DMS114 treated with DMSO at 0.1 percent for 48 hours (cell line): Measurements from ENCODE around the gene RHO.

Experiments
- DNase-seq: peaks from one replicate; lab custom pipeline; 2025; ENCODE audit not compliant: unreplicated experiment; lab: John Stamatoyannopoulos, UW

RHO gene

DNA sequence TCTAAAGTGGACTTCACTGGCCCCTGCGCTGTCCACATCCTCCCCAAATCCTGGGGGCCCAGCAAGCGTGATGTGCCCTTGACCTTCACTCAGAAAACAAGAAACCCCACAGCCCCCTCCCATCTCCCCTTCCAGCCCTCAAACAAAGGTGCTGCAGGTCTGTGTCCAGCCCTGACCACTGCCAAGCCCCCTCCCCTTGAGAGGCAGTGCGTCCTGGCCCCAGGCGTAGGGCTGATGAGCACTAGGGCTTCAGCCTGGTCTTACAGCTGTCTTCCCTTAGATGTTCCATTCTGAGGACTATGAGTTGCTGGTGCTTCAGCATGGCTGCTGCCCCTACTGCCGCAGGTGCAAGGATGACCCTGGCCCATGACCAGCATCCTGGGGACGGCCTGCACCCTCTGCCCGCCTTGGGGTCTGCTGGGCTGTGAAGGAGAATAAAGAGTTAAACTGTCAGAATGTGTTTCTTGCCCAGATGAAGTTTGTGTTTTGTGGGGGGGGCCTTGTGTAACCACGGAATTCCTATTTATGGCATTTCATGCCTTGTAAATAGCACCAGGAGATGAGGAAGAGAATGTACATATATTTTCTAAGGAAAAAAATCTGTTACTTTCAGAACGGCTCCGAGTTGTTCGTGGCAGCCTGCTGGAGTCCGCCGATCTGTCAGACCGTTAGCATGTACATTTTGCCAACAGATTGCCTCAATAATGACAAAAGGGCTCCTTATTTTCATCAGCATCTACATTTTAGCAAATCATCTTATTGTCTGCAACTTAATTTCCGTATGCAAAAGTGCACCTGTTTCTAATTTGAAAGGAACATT lies 8.3 kb upstream of the RHO start:
- no peak for DNase-seq

DNA sequence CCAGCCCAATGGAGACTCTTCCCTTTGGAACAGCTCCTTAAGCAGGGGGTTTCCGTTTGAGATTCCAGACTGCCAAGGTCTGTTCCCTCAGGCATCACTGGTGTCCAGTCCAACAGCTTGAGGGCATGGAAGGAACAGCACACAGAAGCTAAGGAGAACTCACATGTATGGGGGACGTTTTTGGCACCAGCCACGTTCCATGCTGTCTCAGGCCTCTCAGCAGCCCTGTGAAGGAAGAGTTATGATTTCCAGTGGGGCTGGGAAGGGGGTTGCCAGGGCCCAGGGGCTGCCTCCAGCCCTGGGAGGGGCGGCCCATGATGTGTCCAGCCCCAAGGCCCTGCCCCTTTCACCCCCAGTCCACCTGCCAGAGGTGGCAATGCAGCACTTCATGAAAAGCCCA lies 7.5 kb upstream of the RHO start:
- no peak for DNase-seq

DNA sequence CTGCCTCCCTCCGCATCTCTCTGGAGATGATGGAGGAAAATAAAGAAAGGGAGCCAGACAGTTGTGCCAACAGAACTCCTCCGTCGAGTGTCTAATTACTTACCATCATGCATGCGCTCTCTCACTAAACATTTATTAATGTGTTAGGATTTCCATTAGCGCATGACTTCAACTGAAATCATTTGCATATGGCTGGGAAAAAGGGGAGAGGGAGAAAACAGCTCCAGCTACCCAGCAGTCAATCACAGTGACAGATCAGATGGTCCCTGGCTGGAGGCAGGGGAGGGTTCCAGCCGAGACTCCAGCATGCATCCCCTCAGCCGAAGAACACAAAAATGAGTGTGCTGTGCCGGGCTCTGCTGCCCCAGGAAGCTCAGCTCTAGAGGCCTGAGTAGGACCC lies 6.8 kb upstream of the RHO start:
- DNase-seq: no peak

DNA sequence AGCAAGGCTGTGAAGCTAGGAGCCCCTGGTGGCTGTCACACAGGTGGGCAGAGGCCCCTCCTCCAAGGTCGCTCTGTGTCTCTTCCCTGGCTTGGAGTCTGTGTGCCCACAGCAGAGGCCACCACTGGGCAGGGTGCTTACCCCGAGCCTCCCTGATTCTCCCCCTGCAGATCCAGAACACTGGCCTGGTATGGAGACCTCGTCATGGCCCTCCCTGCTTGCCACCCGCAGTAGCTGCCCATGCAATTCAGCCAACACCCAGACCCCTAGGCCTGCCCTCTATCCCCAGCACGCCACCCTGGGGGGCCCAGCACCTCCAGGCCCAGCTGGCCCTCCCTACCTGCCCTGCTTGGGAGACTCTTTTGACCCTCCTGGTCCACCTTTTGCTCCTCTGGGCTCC lies 5.5 kb upstream of the RHO start:
- DNase-seq: no peak

DNA sequence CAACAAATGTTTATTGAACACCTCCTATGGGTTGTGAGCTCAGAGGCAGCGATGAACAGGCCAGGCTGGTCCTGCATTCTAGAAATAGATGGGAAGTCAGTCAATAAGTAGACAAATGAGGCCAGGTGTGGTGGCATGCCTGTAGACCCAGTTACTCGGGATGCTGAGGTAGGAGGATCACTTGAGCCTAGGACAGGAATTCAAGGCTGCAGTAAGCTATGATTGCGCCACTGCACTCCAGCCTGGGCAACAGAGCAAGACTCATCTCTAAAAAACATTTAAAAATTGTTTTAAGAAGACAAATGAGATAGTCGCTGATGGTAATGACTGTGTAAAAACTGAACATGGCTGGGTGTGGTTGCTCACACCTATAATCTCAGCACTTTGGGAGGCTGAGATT lies 4.4 kb upstream of the RHO start:
- no peak for DNase-seq

DNA sequence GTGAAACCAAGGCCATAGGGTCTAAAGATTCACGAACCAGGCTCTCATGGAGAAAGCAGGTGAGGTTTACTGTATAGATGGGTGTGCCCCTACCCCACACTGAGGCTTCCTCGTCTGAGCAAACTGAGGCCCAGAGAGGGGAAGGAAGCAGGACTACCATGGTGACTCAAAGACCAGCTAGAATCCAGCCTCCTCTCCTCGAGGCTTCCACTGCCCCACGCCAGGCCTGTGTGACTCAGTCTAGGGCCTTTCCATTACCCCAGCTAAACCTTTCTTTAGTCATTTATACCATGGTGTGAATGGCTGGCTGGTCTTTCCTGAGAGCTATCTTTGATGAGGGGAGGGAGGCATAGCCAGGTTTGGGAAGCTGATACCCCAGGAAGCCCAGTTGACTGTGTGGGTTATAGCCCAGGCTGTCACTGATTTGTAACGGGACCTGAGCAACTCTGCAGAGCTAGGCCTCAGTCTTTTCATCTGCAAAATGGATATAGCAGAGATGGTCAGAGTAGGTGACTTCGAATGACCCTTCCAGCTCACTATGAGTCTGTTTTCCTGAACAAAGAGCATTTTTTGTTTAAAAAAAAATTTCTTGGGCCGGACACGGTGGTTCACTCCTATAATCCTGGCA lies 3.0 kb upstream of the RHO start:
- no peak for DNase-seq

DNA sequence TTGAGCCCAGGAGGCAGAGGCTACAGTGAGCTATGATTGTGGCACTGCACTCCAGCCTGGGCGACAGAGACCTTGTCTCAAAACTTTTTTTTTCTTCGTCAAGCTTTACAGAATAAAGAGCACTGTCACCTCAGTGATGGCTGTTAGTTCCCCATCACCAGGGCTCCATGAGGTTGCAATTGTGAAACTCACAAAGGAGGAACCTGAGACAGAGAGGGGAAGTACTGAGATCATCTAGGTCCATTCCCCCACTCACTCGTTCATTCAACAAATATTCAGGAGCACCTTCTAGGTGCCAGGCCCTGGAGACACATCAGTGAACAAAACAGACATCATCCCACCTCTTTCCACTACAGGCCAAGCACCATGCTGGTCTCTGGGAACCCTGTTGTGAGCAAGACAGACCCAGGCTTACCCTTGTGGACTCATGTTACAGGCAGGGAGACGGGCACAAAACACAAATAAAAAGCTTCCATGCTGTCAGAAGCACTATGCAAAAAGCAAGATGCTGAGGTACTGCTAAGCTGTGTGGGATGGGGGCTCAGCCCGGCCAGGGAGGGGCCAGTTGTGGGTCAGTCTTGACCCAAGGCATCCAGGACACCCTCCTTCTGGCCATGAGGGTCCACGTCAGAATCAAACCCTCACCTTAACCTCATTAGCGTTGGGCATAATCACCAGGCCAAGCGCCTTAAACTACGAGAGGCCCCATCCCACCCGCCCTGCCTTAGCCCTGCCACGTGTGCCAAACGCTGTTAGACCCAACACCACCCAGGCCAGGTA lies 2.1 kb upstream of the RHO start:
- DNase-seq: no peak

DNA sequence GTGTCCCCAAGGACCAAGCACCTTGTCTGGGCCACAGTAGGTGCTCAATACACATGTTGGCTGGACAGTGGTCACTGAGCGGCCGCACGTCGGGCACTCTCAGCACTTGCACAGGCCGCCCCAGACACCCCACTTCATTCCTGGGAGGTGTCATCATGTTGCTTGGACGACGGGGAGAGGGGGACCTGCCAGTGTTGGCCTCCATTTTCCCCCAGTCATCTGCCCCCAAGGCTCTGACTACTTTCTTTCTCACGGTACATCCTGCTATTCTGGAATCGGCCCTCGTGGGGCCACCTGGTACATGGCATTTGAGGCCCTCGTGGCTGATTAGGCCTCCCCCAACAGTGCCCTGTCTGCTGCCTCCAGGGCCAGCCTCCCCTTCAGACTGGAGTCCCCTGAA lies 1.2 kb upstream of the RHO start:
- DNase-seq: no peak

DNA sequence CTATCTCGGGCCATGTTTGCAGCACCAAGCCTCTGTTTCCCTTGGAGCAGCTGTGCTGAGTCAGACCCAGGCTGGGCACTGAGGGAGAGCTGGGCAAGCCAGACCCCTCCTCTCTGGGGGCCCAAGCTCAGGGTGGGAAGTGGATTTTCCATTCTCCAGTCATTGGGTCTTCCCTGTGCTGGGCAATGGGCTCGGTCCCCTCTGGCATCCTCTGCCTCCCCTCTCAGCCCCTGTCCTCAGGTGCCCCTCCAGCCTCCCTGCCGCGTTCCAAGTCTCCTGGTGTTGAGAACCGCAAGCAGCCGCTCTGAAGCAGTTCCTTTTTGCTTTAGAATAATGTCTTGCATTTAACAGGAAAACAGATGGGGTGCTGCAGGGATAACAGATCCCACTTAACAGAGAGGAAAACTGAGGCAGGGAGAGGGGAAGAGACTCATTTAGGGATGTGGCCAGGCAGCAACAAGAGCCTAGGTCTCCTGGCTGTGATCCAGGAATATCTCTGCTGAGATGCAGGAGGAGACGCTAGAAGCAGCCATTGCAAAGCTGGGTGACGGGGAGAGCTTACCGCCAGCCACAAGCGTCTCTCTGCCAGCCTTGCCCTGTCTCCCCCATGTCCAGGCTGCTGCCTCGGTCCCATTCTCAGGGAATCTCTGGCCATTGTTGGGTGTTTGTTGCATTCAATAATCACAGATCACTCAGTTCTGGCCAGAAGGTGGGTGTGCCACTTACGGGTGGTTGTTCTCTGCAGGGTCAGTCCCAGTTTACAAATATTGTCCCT lies 1.2 kb downstream of the RHO start:
- no peak for DNase-seq

DNA sequence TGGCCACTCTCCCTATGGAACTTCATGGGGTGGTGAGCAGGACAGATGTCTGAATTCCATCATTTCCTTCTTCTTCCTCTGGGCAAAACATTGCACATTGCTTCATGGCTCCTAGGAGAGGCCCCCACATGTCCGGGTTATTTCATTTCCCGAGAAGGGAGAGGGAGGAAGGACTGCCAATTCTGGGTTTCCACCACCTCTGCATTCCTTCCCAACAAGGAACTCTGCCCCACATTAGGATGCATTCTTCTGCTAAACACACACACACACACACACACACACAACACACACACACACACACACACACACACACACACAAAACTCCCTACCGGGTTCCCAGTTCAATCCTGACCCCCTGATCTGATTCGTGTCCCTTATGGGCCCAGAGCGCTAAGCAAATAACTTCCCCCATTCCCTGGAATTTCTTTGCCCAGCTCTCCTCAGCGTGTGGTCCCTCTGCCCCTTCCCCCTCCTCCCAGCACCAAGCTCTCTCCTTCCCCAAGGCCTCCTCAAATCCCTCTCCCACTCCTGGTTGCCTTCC lies 1.9 kb downstream of the RHO start:
- no peak for DNase-seq

DNA sequence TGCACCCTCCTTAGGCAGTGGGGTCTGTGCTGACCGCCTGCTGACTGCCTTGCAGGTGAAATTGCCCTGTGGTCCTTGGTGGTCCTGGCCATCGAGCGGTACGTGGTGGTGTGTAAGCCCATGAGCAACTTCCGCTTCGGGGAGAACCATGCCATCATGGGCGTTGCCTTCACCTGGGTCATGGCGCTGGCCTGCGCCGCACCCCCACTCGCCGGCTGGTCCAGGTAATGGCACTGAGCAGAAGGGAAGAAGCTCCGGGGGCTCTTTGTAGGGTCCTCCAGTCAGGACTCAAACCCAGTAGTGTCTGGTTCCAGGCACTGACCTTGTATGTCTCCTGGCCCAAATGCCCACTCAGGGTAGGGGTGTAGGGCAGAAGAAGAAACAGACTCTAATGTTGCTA lies 2.4 kb downstream of the RHO start:
- no peak for DNase-seq

DNA sequence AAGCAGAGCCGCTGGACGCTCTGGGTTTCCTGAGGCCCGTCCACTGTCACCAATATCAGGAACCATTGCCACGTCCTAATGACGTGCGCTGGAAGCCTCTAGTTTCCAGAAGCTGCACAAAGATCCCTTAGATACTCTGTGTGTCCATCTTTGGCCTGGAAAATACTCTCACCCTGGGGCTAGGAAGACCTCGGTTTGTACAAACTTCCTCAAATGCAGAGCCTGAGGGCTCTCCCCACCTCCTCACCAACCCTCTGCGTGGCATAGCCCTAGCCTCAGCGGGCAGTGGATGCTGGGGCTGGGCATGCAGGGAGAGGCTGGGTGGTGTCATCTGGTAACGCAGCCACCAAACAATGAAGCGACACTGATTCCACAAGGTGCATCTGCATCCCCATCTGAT lies 3.3 kb downstream of the RHO start:
- no peak for DNase-seq

DNA sequence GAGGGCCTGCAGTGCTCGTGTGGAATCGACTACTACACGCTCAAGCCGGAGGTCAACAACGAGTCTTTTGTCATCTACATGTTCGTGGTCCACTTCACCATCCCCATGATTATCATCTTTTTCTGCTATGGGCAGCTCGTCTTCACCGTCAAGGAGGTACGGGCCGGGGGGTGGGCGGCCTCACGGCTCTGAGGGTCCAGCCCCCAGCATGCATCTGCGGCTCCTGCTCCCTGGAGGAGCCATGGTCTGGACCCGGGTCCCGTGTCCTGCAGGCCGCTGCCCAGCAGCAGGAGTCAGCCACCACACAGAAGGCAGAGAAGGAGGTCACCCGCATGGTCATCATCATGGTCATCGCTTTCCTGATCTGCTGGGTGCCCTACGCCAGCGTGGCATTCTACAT lies 3.8 kb downstream of the RHO start:
- no peak for DNase-seq

DNA sequence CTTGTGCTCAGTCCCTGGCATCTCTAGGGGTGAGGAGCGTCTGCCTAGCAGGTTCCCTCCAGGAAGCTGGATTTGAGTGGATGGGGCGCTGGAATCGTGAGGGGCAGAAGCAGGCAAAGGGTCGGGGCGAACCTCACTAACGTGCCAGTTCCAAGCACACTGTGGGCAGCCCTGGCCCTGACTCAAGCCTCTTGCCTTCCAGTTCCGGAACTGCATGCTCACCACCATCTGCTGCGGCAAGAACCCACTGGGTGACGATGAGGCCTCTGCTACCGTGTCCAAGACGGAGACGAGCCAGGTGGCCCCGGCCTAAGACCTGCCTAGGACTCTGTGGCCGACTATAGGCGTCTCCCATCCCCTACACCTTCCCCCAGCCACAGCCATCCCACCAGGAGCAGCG lies 5.0 kb downstream of the RHO start:
- no peak for DNase-seq

DNA sequence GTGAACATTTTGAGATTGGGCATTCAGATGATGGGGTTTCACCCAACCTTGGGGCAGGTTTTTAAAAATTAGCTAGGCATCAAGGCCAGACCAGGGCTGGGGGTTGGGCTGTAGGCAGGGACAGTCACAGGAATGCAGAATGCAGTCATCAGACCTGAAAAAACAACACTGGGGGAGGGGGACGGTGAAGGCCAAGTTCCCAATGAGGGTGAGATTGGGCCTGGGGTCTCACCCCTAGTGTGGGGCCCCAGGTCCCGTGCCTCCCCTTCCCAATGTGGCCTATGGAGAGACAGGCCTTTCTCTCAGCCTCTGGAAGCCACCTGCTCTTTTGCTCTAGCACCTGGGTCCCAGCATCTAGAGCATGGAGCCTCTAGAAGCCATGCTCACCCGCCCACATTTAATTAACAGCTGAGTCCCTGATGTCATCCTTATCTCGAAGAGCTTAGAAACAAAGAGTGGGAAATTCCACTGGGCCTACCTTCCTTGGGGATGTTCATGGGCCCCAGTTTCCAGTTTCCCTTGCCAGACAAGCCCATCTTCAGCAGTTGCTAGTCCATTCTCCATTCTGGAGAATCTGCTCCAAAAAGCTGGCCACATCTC lies 6.1 kb downstream of the RHO start:
- no peak for DNase-seq

DNA sequence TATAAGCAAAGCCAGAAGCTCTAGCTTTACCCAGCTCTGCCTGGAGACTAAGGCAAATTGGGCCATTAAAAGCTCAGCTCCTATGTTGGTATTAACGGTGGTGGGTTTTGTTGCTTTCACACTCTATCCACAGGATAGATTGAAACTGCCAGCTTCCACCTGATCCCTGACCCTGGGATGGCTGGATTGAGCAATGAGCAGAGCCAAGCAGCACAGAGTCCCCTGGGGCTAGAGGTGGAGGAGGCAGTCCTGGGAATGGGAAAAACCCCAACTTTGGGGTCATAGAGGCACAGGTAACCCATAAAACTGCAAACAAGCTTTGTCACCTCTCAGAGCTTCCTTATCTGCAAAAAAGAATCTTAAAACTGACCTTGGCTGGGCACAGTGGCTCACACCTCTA lies 6.6 kb downstream of the RHO start:
- DNase-seq: no peak

DNA sequence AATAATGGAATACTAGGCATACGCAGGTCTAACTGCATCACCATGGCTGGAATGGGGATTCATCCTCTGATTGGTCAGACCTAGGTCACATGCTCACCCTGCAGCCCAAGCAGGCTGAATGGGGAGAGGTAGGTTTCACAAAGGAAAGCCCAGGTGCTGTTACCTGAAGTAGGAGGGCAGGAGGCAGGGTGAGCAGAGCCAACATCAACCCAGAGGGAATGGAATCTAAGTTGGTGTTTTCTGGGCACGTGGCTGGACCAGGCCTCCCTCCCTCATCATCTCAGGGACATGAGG lies 7.9 kb downstream of the RHO start:
- DNase-seq: no peak

DNA sequence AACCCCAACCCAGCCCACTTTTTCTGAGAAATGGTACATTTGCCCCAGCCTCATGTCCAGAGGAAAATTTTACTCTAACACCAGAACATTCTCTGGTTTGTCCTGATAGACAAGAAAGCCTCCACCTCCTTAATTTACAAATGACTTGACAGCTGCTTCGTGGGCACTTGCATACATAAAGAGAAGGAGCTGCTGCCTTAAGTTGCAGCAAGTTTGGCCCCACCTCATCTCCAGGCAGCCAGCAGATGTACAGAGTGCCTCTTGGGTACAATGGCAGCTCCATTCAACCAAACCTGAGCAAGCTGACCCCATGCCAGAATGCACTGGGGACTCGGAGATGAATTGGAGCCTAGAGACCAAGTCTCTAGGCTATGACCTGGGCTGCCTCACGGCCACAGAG lies 8.4 kb downstream of the RHO start:
- no peak for DNase-seq

DNA sequence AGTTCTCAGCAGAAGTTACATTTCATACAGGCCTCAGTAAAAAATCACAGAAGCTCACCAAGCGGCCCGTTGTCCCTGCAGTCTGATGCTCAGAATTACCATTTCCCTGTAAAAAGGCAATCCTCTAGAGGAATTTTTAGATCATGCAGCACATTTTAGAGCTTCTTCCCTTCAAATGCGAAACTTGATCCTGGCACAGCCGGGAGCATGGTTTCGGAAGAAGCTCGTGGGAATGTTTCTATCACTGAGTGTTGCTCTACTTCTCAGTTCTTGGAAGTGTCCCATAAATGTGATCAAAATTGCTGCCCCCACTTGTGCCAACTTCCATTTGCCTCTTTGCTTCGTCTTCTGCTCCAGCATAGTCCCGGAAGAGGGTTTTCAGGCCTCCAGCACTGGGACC lies 10.8 kb downstream of the RHO start:
- no peak for DNase-seq

DNA sequence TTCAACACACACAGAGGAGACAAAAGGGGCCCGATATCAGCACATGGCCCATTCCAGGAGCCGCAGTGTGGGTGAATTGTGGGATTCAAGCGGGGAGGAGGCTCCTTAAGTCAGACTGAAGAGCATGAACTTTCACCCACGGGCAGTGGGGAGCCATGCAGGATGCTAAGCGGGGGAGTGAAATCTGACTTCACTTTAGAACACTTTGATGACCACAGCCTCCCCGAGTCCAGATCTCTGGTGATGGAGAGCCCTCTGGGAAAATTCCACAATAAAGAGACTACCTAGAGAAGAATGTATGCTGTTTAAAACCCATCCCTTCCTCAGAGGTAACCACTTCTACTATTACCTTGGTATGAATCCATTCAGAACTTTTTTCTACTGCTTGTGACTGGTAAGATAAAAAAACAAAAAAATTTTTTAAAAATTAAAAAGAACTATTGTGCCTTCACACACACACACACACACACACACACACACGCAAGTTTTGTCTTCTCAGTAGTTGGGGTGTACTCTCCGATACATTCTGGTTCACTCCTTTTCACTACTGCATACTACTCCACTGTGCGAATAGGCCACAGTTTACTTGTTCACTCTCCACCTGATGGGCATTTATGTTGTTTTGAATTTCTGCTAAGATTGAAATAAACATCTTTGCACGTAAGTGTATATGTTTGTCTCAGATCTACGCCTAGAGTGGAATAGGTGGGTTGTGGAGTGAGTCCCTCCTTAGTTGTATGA lies 12.5 kb downstream of the RHO start:
- DNase-seq: no peak
